ENCODE measurements around the gene COX15.
A peak's percentile ranks its signal among the peaks of the same experiment; 100 is the strongest.
"Not testable (repeated sequence)": the region's sequence is repeated elsewhere in the genome, so short reads cannot be mapped to it uniquely, and the experiment has no call there.

Gene COX15

DNA sequence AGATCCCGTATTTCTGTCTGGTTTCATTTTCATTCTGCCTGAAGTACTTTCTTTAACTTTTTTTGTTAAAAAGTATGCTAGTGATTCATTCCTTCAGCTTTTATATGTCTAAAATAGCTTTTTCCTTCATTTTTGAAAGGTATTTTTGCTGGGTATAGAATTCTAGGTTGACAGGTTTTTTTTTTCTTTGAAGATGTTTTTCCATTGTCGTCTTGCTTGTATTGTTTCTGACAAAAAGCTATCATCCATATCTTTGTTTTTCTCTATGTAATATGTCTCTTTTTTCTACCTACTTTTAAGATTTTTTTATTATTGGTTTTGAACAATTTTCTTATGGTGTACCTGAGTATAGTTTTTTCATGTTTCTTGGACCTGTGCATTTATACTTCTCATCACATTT, 8.3 kb upstream of the COX15 start:
- Histone ChIP-seq H3K27me3 (replicated peaks) (no peaks in the 10 kb centered on the region), H3K36me3 (replicated peaks) (peaks cover 27% of the 10 kb centered on the region), H3K27ac (no peak overlapping the region), H3K4me3 (ENCODE audit: low read depth, low read length) (no peak overlapping the region)
- no peak for TF ChIP-seq CTCF (IDR thresholded peaks at IDR 0.05; ENCODE audit: low read depth, low read length, missing control alignments)
- in situ Hi-C loops (cut with HindIII; ENCODE audit: low pct_ligation_motif_present, low sequenced_read_pairs), result no loop called here
- no peak for DNase-seq

GRCh38 chr10:99734111-99734510, 2.2 kb upstream of the COX15 start:
- H3K27me3 ChIP-seq (replicated peaks); H3K27ac ChIP-seq; in situ Hi-C loops (cut with HindIII; ENCODE audit: low pct_ligation_motif_present, low sequenced_read_pairs); H3K4me3 ChIP-seq (ENCODE audit: low read depth, low read length); DNase-seq; H3K36me3 ChIP-seq (replicated peaks): not testable (repeated sequence)

DNA sequence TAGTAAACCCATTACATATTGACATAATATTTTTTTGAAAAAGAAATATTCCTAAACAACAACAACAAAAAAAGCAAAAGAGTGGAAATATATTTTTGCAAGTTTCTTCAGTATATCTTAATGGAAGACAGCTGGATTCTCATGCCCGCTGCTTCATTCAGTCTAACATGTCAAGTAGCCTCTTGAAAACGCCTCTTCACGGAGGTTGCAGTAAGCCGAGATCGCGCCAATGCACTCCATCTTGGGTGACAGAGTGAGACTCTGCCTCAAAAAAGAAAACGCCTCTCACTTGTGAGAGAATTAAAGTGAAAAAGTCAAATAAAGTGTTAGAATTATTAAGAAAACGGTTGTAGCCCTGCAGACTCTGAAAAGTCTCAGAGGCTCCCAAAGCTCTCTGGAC, 1.4 kb upstream of the COX15 start:
- Histone ChIP-seq H3K27me3 (replicated peaks) (no peaks in the 10 kb centered on the region), H3K27ac (no peak overlapping the region), H3K36me3 (replicated peaks) (peaks cover 4% of the 10 kb centered on the region), H3K4me3 (ENCODE audit: low read depth, low read length) (no peak overlapping the region)
- in situ Hi-C loops (cut with HindIII; ENCODE audit: low pct_ligation_motif_present, low sequenced_read_pairs), result no loop called here
- no peak for TF ChIP-seq CTCF (IDR thresholded peaks at IDR 0.05; ENCODE audit: low read depth, low read length, missing control alignments)
- DNase-seq, result no peak

DNA sequence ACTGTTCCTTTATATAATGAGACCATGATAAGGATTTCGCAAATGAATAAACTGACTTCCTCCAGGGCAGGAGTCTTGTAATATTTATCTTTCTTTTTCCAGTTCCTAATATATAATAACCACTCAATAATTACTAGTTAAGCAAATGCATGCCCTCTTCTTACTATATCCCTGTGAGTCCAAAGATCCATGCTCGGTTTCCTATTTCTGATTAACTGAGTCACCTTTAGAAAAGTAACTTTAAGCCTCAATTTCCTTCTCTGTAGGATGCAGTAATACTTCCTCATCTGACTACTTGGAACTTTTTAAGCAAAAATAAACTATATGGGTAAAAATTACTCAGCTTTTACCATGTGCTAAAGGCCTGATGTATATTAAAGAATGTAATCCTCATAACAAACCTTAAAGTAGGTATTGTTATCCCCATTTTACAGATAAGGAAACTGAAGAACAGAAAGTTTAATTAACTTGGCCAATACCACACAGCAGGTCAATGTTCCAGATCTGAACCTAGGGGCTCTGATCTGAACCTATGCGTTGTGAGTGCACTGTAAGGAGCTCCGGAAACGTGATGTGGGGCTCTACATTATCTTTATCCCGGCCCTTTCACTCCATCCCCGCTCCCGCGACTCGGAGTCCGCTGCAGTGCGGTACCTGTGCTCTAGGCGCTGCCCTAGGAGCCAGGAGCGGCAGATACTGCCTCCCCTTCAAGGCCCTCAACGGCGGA, 458 bp downstream of the COX15 start:
- in situ Hi-C loops (cut with HindIII; ENCODE audit: low pct_ligation_motif_present, low sequenced_read_pairs), result no loop called here
- no peak for DNase-seq
- peaks cover 8% of the 10 kb centered on the region for H3K36me3 ChIP-seq (replicated peaks)
- peak overlapping the region; percentile 99 for H3K4me3 ChIP-seq (ENCODE audit: low read depth, low read length)
- no peaks in the 10 kb centered on the region for H3K27me3 ChIP-seq (replicated peaks)
- peak; percentile 24 for TF ChIP-seq CTCF (IDR thresholded peaks at IDR 0.05; ENCODE audit: low read depth, low read length, missing control alignments)
- H3K27ac ChIP-seq, result peak overlapping the region; percentile 58

DNA sequence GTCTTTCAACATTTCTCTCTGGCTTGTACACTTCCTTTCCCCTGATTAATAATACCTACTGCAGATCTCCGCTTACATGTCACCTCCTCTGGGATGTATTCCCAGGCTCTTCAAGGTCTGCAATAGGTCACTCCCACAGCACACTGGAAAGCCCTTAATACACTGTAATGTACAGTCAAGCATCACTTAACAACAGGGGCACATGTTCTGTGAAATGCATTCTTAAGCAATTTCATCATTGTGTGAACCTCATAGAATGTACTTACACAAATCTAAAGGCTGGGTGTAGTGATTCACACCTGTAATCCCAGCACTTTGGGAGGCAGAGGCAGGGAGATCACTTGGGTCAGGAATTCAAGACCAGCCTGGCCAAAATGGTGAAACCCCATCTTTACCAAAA, 1.9 kb downstream of the COX15 start:
- Histone ChIP-seq H3K36me3 (replicated peaks) (peaks cover 17% of the 10 kb centered on the region), H3K4me3 (ENCODE audit: low read depth, low read length) (no peak overlapping the region), H3K27ac (no peak overlapping the region), H3K27me3 (replicated peaks) (no peaks in the 10 kb centered on the region)
- in situ Hi-C loops (cut with HindIII; ENCODE audit: low pct_ligation_motif_present, low sequenced_read_pairs), result no loop called here
- TF ChIP-seq CTCF (IDR thresholded peaks at IDR 0.05; ENCODE audit: low read depth, low read length, missing control alignments), result no peak
- DNase-seq, result peak; percentile 23

- Histone ChIP-seq H3K27ac (no peak overlapping the region), H3K36me3 (replicated peaks) (peaks cover 50% of the 10 kb centered on the region), H3K4me3 (ENCODE audit: low read depth, low read length) (no peak overlapping the region), H3K27me3 (replicated peaks) (no peaks in the 10 kb centered on the region)
- in situ Hi-C loops (cut with HindIII; ENCODE audit: low pct_ligation_motif_present, low sequenced_read_pairs), result no loop called here
- DNase-seq, result no peak
- no peak for TF ChIP-seq CTCF (IDR thresholded peaks at IDR 0.05; ENCODE audit: low read depth, low read length, missing control alignments)
These were observed 11.5 kb downstream of the COX15 start for GRCh38 chr10:99720387-99720786.
